Measurements from ENCODE around the gene VKORC1. TPM values are rescaled to one million over a fixed set of nuclear protein-coding genes. Genes with fewer than 3 reads are reported as not detected.

Gene VKORC1
- total RNA-seq, 1 experiment from 2014 or later, result 83.8 TPM

GRCh38 chr16:31064882-31065461, 29.6 kb downstream of the VKORC1 start:
- CTCF ChIA-PET, result no interaction called here
- H3K36me3 ChIP-seq (ENCODE audit: control insufficient read depth in 1 of 2, insufficient read depth in 2 of 2, low read length in 2 of 2), result peaks cover 2 to 19% of the 10 kb centered on the region in 2 experiments; a peak in 2 of 4 replicates
- no peaks in the 10 kb centered on the region for H3K9me3 ChIP-seq (ENCODE audit: control insufficient read depth in 1 of 2, insufficient read depth in 1 of 2, low read depth in 1 of 2, low read length in 2 of 2)
- H3K4me3 ChIP-seq (replicated peaks in 1 of 2; ENCODE audit: low read depth in 1 of 2, low read length in 2 of 2), result no peak overlapping the region
- peak overlapping the region; percentile 8; the same call in 1 of the 2 replicates for H3K27ac ChIP-seq (ENCODE audit: low read depth, low read length)
- no peaks in the 10 kb centered on the region for H3K9me2 ChIP-seq (ENCODE audit: insufficient read depth)
- H3K27me3 ChIP-seq (ENCODE audit: insufficient read depth, low read length), result no peaks in the 10 kb centered on the region
- DNase-seq (ENCODE audit: low read depth, low spot score) (no peak), ATAC-seq (peak; percentile 33; the same call in 1 of the 2 replicates)
- intact Hi-C loops (cut with micrococcal nuclease), result no loop called here
- H3K79me2 ChIP-seq (ENCODE audit: insufficient read depth, low read length), result peaks cover 48% of the 10 kb centered on the region
- H4K20me1 ChIP-seq (ENCODE audit: insufficient read depth), result no peaks in the 10 kb centered on the region
- peaks cover 0 to 10% of the 10 kb centered on the region in 2 experiments; a peak in 2 of 4 replicates for H3K4me1 ChIP-seq (ENCODE audit: control insufficient read depth in 1 of 2, insufficient read depth in 2 of 2, low read length in 2 of 2)
- RAD21 ChIA-PET (ENCODE audit: low non-redundant PET in 1 of 2, low total read pairs in 2 of 2, uncharacterized antibody in 2 of 2, unreplicated experiment in 2 of 2), result no interaction called here
- H3K9ac ChIP-seq (ENCODE audit: low read length), result no peak overlapping the region
- no peak overlapping the region for H2AFZ ChIP-seq (ENCODE audit: low read depth, low read length, poor library complexity, severe bottlenecking)
- H3K4me2 ChIP-seq (ENCODE audit: low read length), result peak overlapping the region; percentile 48
- POLR2A ChIA-PET, result no interaction called here
- TF ChIP-seq ZFX (IDR thresholded peaks at IDR 0.05) (no peak), POLR2A (IDR thresholded peaks at IDR 0.05; ENCODE audit: borderline replicate concordance, extremely low read depth, insufficient read depth, insufficient read length) (no peak), SP1 (IDR thresholded peaks at IDR 0.05; ENCODE audit: low read depth) (no peak), ELF1 (IDR thresholded peaks at IDR 0.05; ENCODE audit: borderline replicate concordance, low read depth) (no peak), EZH2phosphoT487 (IDR thresholded peaks at IDR 0.05; ENCODE audit: borderline replicate concordance) (no peak), JUND (IDR thresholded peaks at IDR 0.05) (no peak), CEBPB (IDR thresholded peaks at IDR 0.05; ENCODE audit: low read depth) (no peak), SIN3A (IDR thresholded peaks at IDR 0.05; ENCODE audit: low read depth) (no peak), CBX3 (IDR thresholded peaks at IDR 0.05; ENCODE audit: low read depth) (no peak), TCF7L2 (IDR thresholded peaks at IDR 0.05; ENCODE audit: borderline replicate concordance, extremely low read depth, insufficient read depth, insufficient read length) (no peak), MAX (IDR thresholded peaks at IDR 0.05) (no peak), FOSL1 (IDR thresholded peaks at IDR 0.05; ENCODE audit: low read depth) (no peak), ATF3 (IDR thresholded peaks at IDR 0.05) (no peak), POLR2AphosphoS5 (IDR thresholded peaks at IDR 0.05; ENCODE audit: low read depth, low read length) (no peak), ZBTB33 (IDR thresholded peaks at IDR 0.05; ENCODE audit: extremely low read depth, insufficient replicate concordance, low read length) (no peak), YY1 (IDR thresholded peaks at IDR 0.05; ENCODE audit: extremely low read depth, insufficient replicate concordance, low read depth, low read length) (no peak)
- no TSS peak for BruUV-seq (replicated peaks)

All from HCT116 (cell line).